HT-29 (cell line): ENCODE data around the gene ELMO1. TPM values are rescaled to one million over a fixed set of nuclear protein-coding genes. Genes with fewer than 3 reads are reported as not detected.

ENCODE experiments used
- DNase-seq: peaks from one replicate; pipeline ENCODE4 v3.0.0-alpha.2; 2015; ENCODE audit warnings: low spot score
- total RNA-seq: library from RNA; depleted of rRNA; stranded (reverse); fragments of >200 nt; shearing (Covaris generic); gene quantifications from 2 replicates; pipeline ENCODE4 v1.2.3, GENCODE V29; 2014

Gene ELMO1
- total RNA-seq, 1 experiment from 2014 or later, result 0.41 TPM

GRCh38 chr7:37220664-37221063 lies 228.0 kb downstream of the ELMO1 start:
- DNase-seq, result no peak

- DNase-seq, result no peak
These were observed 229.7 kb downstream of the ELMO1 start for GRCh38 chr7:37218956-37219355.

GRCh38 chr7:37216923-37217322 lies 231.7 kb downstream of the ELMO1 start:
- no peak for DNase-seq

GRCh38 chr7:37216156-37216852 lies 232.4 kb downstream of the ELMO1 start:
- DNase-seq, result no peak

GRCh38 chr7:37215290-37215923 lies 233.3 kb downstream of the ELMO1 start:
- DNase-seq, result no peak

GRCh38 chr7:37212556-37212955 lies 236.1 kb downstream of the ELMO1 start:
- DNase-seq, result no peak

GRCh38 chr7:37212051-37212450 lies 236.6 kb downstream of the ELMO1 start:
- DNase-seq, result no peak

- DNase-seq, result no peak
These were observed 237.4 kb downstream of the ELMO1 start for GRCh38 chr7:37211097-37211880.

- no peak for DNase-seq
These were observed 239.5 kb downstream of the ELMO1 start for GRCh38 chr7:37209195-37209594.

- peak; percentile 61 for DNase-seq
These were observed 240.1 kb downstream of the ELMO1 start for GRCh38 chr7:37208528-37208927.

- no peak for DNase-seq
These were observed 242.5 kb downstream of the ELMO1 start for GRCh38 chr7:37206192-37206591.

GRCh38 chr7:37205451-37205850 lies 243.2 kb downstream of the ELMO1 start:
- no peak for DNase-seq

GRCh38 chr7:37201876-37202198 lies 246.8 kb downstream of the ELMO1 start:
- DNase-seq, result no peak

GRCh38 chr7:37201003-37201875 lies 247.4 kb downstream of the ELMO1 start:
- DNase-seq, result peak; percentile 92

- DNase-seq, result peak; percentile 87
These were observed 249.7 kb downstream of the ELMO1 start for GRCh38 chr7:37198906-37199485.

- DNase-seq, result no peak
These were observed 250.4 kb downstream of the ELMO1 start for GRCh38 chr7:37198041-37198905.

- no peak for DNase-seq
These were observed 251.6 kb downstream of the ELMO1 start for GRCh38 chr7:37197108-37197507.

- DNase-seq, result no peak
These were observed 252.0 kb downstream of the ELMO1 start for GRCh38 chr7:37196676-37197075.

GRCh38 chr7:37195388-37195787 lies 253.3 kb downstream of the ELMO1 start:
- DNase-seq, result no peak

- no peak for DNase-seq
These were observed 253.7 kb downstream of the ELMO1 start for GRCh38 chr7:37194943-37195342.
